Gastroesophageal sphincter (tissue), 4 donors: ENCODE measurements around the gene VEGFA. TPM values are rescaled to one million over a fixed set of nuclear protein-coding genes. Genes with fewer than 3 reads are reported as not detected.

Source experiments
- ATAC-seq: fragments of 150-250 bp; one replicate; pipeline ENCODE4 v1.9.1; 2016; ENCODE audit warnings: mild to moderate bottlenecking, moderate library complexity
- H3K27ac ChIP-seq, 4 donors: fragments of 200-600 bp; sonication (generic) in 3 of 4; 1 replicate in 3 of 4; 2 replicates in 1 of 4; pipeline ENCODE4 v1.5.1; 2016 to 2019
- H3K27me3 ChIP-seq: fragments of 200-600 bp; sonication (generic); one replicate; pipeline ENCODE4 v1.5.1; 2019
- H3K36me3 ChIP-seq, 2 donors: fragments of 200-600 bp; sonication (generic); one replicate each; pipeline ENCODE4 v1.5.1; 2019; ENCODE audit warnings: control low read depth in 1 of 2
- H3K4me1 ChIP-seq, 3 donors: fragments of 200-600 bp; sonication (generic); 1 replicate in 2 of 3; 2 replicates in 1 of 3; pipeline ENCODE4 v1.5.1; 2016 to 2019; ENCODE audit warnings: control low read depth in 2 of 3
- H3K4me3 ChIP-seq, 2 donors: fragments of 200-600 bp; sonication (generic); one replicate each; pipeline ENCODE4 v1.5.1; 2019; ENCODE audit warnings: mild to moderate bottlenecking in 1 of 2, moderate library complexity in 1 of 2
- H3K9me3 ChIP-seq, 3 donors: fragments of 200-600 bp; sonication (generic); one replicate each; pipeline ENCODE4 v1.5.1; 2017 to 2019; ENCODE audit warnings: control low read depth in 2 of 3
- CTCF ChIP-seq, 4 experiments: fragments of 200-600 bp in 2 of 4; fragments of 450-650 bp in 2 of 4; sonication (generic) in 1 of 4; IDR thresholded peaks; one replicate each; pipeline ENCODE4 v1.5.1; 2017 to 2019; ENCODE audit warnings: antibody characterized with exemption in 4 of 4, mild to moderate bottlenecking in 2 of 4, moderate library complexity in 2 of 4
- EP300 ChIP-seq: sonication (generic); formaldehyde crosslinking; IDR thresholded peaks from one replicate; pipeline ENCODE4 v1.6.1; 2017; ENCODE audit warnings: antibody characterized with exemption, mild to moderate bottlenecking
- POLR2A ChIP-seq, 2 donors: fragments of 450-650 bp; IDR thresholded peaks; one replicate each; pipeline ENCODE4 v1.6.1; 2017; ENCODE audit warnings: antibody characterized with exemption in 2 of 2, mild to moderate bottlenecking in 2 of 2, moderate library complexity in 1 of 2
- POLR2AphosphoS5 ChIP-seq: sonication (generic); formaldehyde crosslinking; IDR thresholded peaks from one replicate; pipeline ENCODE4 v1.6.1; 2017; ENCODE audit warnings: antibody characterized with exemption
- WGBS, 2 donors: methylation state at CpG; one replicate each; pipeline ENCODE4 v1.1.5; 2018; ENCODE audit warnings: low coverage in 1 of 2; 5-methylcytosine and 5-hydroxymethylcytosine counted together
- total RNA-seq, 4 donors: library from RNA; depleted of rRNA; stranded (reverse); fragments of >200 nt; gene quantifications; one replicate each; pipeline ENCODE4 v1.1.0, GENCODE V29; 2016

The VEGFA gene
- total RNA-seq, 4 donors from 2014 or later: 32.2 to 66.2 (median 40.1) TPM

- TF ChIP-seq POLR2A (IDR thresholded peaks at IDR 0.05) (no peak), EP300 (no peak), CTCF (IDR thresholded peaks at IDR 0.05) (no peak), POLR2AphosphoS5 (no peak)
- no peaks in the 10 kb centered on the region for H3K4me1 ChIP-seq
- H3K4me3 ChIP-seq: no peak overlapping the region
- no peaks in the 10 kb centered on the region for H3K9me3 ChIP-seq
- H3K27ac ChIP-seq: peak overlapping the region; percentile 22 to 70 (median 61)
- ATAC-seq: peak; percentile 92
- peaks cover 0 to 14% of the 10 kb centered on the region in 2 donors for H3K36me3 ChIP-seq
- WGBS, 2 donors: 59 to 70% methylated on average over 2 to 5 of the region's 5 CpGs
- no peaks in the 10 kb centered on the region for H3K27me3 ChIP-seq
These were observed 20.0 kb downstream of the VEGFA start for GRCh38 chr6:43790031-43790430.

GRCh38 chr6:43791745-43792422 is 21.9 kb downstream of the VEGFA start:
- Histone ChIP-seq H3K27me3 (no peaks in the 10 kb centered on the region), H3K27ac (no peak overlapping the region), H3K4me1 (no peaks in the 10 kb centered on the region), H3K9me3 (no peaks in the 10 kb centered on the region), H3K36me3 (no peaks in the 10 kb centered on the region), H3K4me3 (no peak overlapping the region)
- no peak for ATAC-seq
- TF ChIP-seq CTCF (IDR thresholded peaks at IDR 0.05): no peak
- no peak for TF ChIP-seq POLR2A (IDR thresholded peaks at IDR 0.05)
- no peak for TF ChIP-seq POLR2AphosphoS5
- no peak for TF ChIP-seq EP300
- 50 to 82% methylated on average over 2 to 10 of the region's 11 CpGs for WGBS, 2 donors

- Histone ChIP-seq H3K4me1 (no peaks in the 10 kb centered on the region), H3K9me3 (no peaks in the 10 kb centered on the region), H3K4me3 (no peak overlapping the region), H3K36me3 (no peaks in the 10 kb centered on the region), H3K27ac (no peak overlapping the region), H3K27me3 (no peaks in the 10 kb centered on the region)
- TF ChIP-seq EP300: no peak
- TF ChIP-seq POLR2AphosphoS5: no peak
- TF ChIP-seq CTCF (IDR thresholded peaks at IDR 0.05): no peak
- no peak for TF ChIP-seq POLR2A (IDR thresholded peaks at IDR 0.05)
- WGBS, 2 donors: 100% methylated on average over 1 of the region's 5 CpGs; no CpG with 5 or more reads in 1 of the 2 donors
- no peak for ATAC-seq
These were observed 23.3 kb downstream of the VEGFA start for GRCh38 chr6:43793154-43793874.

- no peaks in the 10 kb centered on the region for H3K27me3 ChIP-seq
- no peak overlapping the region for H3K4me3 ChIP-seq
- WGBS, 2 donors: no CpG with 5 or more reads among the region's 9 CpGs
- no peak overlapping the region for H3K27ac ChIP-seq
- TF ChIP-seq POLR2AphosphoS5: no peak
- TF ChIP-seq POLR2A (IDR thresholded peaks at IDR 0.05): no peak
- TF ChIP-seq EP300: no peak
- no peak for TF ChIP-seq CTCF (IDR thresholded peaks at IDR 0.05)
- no peaks in the 10 kb centered on the region for H3K4me1 ChIP-seq
- H3K36me3 ChIP-seq: no peaks in the 10 kb centered on the region
- ATAC-seq: no peak
- H3K9me3 ChIP-seq: no peaks in the 10 kb centered on the region
These were observed 23.8 kb downstream of the VEGFA start for GRCh38 chr6:43793875-43794242.

- Histone ChIP-seq H3K36me3 (no peaks in the 10 kb centered on the region), H3K9me3 (no peaks in the 10 kb centered on the region), H3K27ac (no peak overlapping the region), H3K27me3 (no peaks in the 10 kb centered on the region), H3K4me1 (no peaks in the 10 kb centered on the region), H3K4me3 (no peak overlapping the region)
- TF ChIP-seq POLR2AphosphoS5 (no peak), CTCF (IDR thresholded peaks at IDR 0.05) (no peak), EP300 (no peak), POLR2A (IDR thresholded peaks at IDR 0.05) (no peak)
- 85 to 100% methylated on average over 1 to 8 of the region's 8 CpGs for WGBS, 2 donors
- ATAC-seq: no peak
These were observed 25.4 kb downstream of the VEGFA start for GRCh38 chr6:43795421-43795820.
